H9 (cell line): ENCODE results near the gene SLC9A9. TPM values are rescaled to one million over a fixed set of nuclear protein-coding genes. Genes with fewer than 3 reads are reported as not detected.

ENCODE experiments used
- DNase-seq: peaks from one replicate; pipeline ENCODE4 v3.0.0-alpha.2; 2017
- H2AFZ ChIP-seq: one replicate; pipeline ENCODE4 v1.6.1; 2013; ENCODE audit warnings: mild to moderate bottlenecking, low read length, control low read depth, moderate library complexity
- H2AK5ac ChIP-seq: 2 replicates; pipeline ENCODE4 v1.6.1; 2013; ENCODE audit warnings: low read length, control low read depth, mixed read lengths; ENCODE audit not compliant: insufficient read length
- H2BK120ac ChIP-seq: one replicate; pipeline ENCODE4 v1.6.1; 2013; ENCODE audit warnings: low read depth, mild to moderate bottlenecking, low read length, control low read depth, inconsistent platforms; ENCODE audit not compliant: poor library complexity, severe bottlenecking
- H2BK12ac ChIP-seq: 2 replicates; pipeline ENCODE4 v1.6.1; 2013; ENCODE audit warnings: low read length, control low read depth, mixed read lengths, low read depth; ENCODE audit not compliant: insufficient read length
- H2BK15ac ChIP-seq: 2 replicates; pipeline ENCODE4 v1.6.1; 2013; ENCODE audit warnings: low read depth, low read length, control low read depth
- H2BK20ac ChIP-seq: one replicate; pipeline ENCODE4 v1.6.1; 2013; ENCODE audit warnings: low read depth, mild to moderate bottlenecking, low read length, control low read depth, inconsistent platforms; ENCODE audit not compliant: poor library complexity, severe bottlenecking
- H2BK5ac ChIP-seq: 2 replicates; pipeline ENCODE4 v1.6.1; 2013; ENCODE audit warnings: low read length, control low read depth, mixed read lengths; ENCODE audit not compliant: insufficient read length
- H3K14ac ChIP-seq: 2 replicates; pipeline ENCODE4 v1.6.1; 2013; ENCODE audit warnings: low read length, control low read depth; ENCODE audit not compliant: insufficient read depth
- H3K18ac ChIP-seq: 2 replicates; pipeline ENCODE4 v1.6.1; 2013; ENCODE audit warnings: low read depth, mild to moderate bottlenecking, mixed read lengths, low read length, control low read depth; ENCODE audit not compliant: insufficient read length
- H3K23ac ChIP-seq: 2 replicates; pipeline ENCODE4 v1.6.1; 2013; ENCODE audit warnings: low read length, control low read depth, mixed read lengths, low read depth; ENCODE audit not compliant: insufficient read length
- H3K23me2 ChIP-seq: 2 replicates; pipeline ENCODE4 v1.6.1; 2013; ENCODE audit warnings: low read depth, mild to moderate bottlenecking, mixed read lengths, low read length, control low read depth; ENCODE audit not compliant: insufficient read length, poor library complexity, severe bottlenecking
- H3K27ac ChIP-seq: 2 replicates; pipeline ENCODE4 v1.5.1; 2013; ENCODE audit warnings: low read length, control low read depth, mixed read lengths, low read depth; ENCODE audit not compliant: insufficient read length
- H3K27me3 ChIP-seq: 2 replicates; pipeline ENCODE4 v1.6.1; 2013; ENCODE audit warnings: low read length, control low read depth, inconsistent platforms; ENCODE audit not compliant: insufficient read depth
- H3K4ac ChIP-seq: 2 replicates; pipeline ENCODE4 v1.6.1; 2013; ENCODE audit warnings: low read depth, mild to moderate bottlenecking, control low read depth, inconsistent platforms, low read length, moderate library complexity
- H3K4me1 ChIP-seq: 2 replicates; pipeline ENCODE4 v1.6.1; 2013; ENCODE audit warnings: low read length, control low read depth, inconsistent platforms; ENCODE audit not compliant: insufficient read depth
- H3K4me2 ChIP-seq: 2 replicates; pipeline ENCODE4 v1.6.1; 2013; ENCODE audit warnings: low read length, control low read depth, mixed read lengths; ENCODE audit not compliant: insufficient read length, insufficient read depth
- H3K56ac ChIP-seq: 2 replicates; pipeline ENCODE4 v1.6.1; 2013; ENCODE audit warnings: low read depth, mild to moderate bottlenecking, mixed read lengths, low read length, control low read depth; ENCODE audit not compliant: insufficient read length
- H3K79me1 ChIP-seq: 2 replicates; pipeline ENCODE4 v1.6.1; 2013; ENCODE audit warnings: low read depth, mild to moderate bottlenecking, moderate library complexity, low read length, control low read depth, inconsistent platforms; ENCODE audit not compliant: insufficient read depth, poor library complexity, severe bottlenecking
- H3K79me2 ChIP-seq: 2 replicates; pipeline ENCODE4 v1.6.1; 2013; ENCODE audit warnings: low read length, control low read depth, inconsistent platforms; ENCODE audit not compliant: insufficient read depth
- H3K9ac ChIP-seq: 2 replicates; pipeline ENCODE4 v1.6.1; 2013; ENCODE audit warnings: low read length, control low read depth, mixed read lengths; ENCODE audit not compliant: insufficient read length; ENCODE audit errors: extremely low read depth
- H3K9me3 ChIP-seq: one replicate; pipeline ENCODE4 v1.6.1; 2013; ENCODE audit warnings: low read depth, low read length, inconsistent platforms; ENCODE audit not compliant: control insufficient read depth
- H3T11ph ChIP-seq: one replicate; pipeline ENCODE4 v1.6.1; 2013; ENCODE audit warnings: mild to moderate bottlenecking, low read length, control low read depth, inconsistent platforms
- H4K20me1 ChIP-seq: one replicate; pipeline ENCODE4 v1.6.1; 2013; ENCODE audit not compliant: control insufficient read depth, insufficient read length, insufficient read depth
- H4K5ac ChIP-seq: 2 replicates; pipeline ENCODE4 v1.6.1; 2013; ENCODE audit warnings: low read depth, mild to moderate bottlenecking, mixed read lengths, low read length, control low read depth; ENCODE audit not compliant: insufficient read length
- H4K8ac ChIP-seq: replicated peaks from 2 replicates; pipeline ENCODE4 v1.6.1; 2013; ENCODE audit warnings: low read length, control low read depth, mixed read lengths, low read depth; ENCODE audit not compliant: insufficient read length
- H4K91ac ChIP-seq: 2 replicates; pipeline ENCODE4 v1.6.1; 2013; ENCODE audit warnings: low read depth, mild to moderate bottlenecking, moderate library complexity, mixed read lengths, low read length, control low read depth; ENCODE audit not compliant: insufficient read length
- H3K27ac Mint-ChIP-seq, 3 experiments: 2 replicates in 2 of 3; 3 replicates in 1 of 3; pipeline ENCODE4 v1.8.0; 2020 to 2021; ENCODE audit warnings: mixed read lengths in 3 of 3, mild to moderate bottlenecking in 1 of 3, moderate library complexity in 1 of 3
- H3K27me3 Mint-ChIP-seq: 2 replicates; pipeline ENCODE4 v1.8.0; 2021; ENCODE audit warnings: low read depth, mild to moderate bottlenecking, moderate library complexity, mixed read lengths
- H3K36me3 Mint-ChIP-seq, 3 experiments: 2 replicates in 2 of 3; 3 replicates in 1 of 3; pipeline ENCODE4 v1.8.0; 2020 to 2021; ENCODE audit warnings: low read depth in 3 of 3, mixed read lengths in 3 of 3; ENCODE audit not compliant: insufficient read depth in 1 of 3
- H3K4me1 Mint-ChIP-seq, 2 experiments: 2 replicates each; pipeline ENCODE4 v1.8.0; 2020; ENCODE audit warnings: mixed read lengths in 2 of 2
- H3K4me3 Mint-ChIP-seq, 2 experiments: 2 replicates in 1 of 2; 3 replicates in 1 of 2; pipeline ENCODE4 v1.8.0; 2020 to 2021; ENCODE audit warnings: mild to moderate bottlenecking in 2 of 2, mixed read lengths in 2 of 2, moderate library complexity in 1 of 2
- H3K9me3 Mint-ChIP-seq, 2 experiments: 2 replicates in 1 of 2; 3 replicates in 1 of 2; pipeline ENCODE4 v1.8.0; 2020; ENCODE audit warnings: mild to moderate bottlenecking in 2 of 2, mixed read lengths in 2 of 2, moderate library complexity in 1 of 2
- CTCF ChIP-seq: fragments of 200-600 bp; sonication (generic); conservative IDR thresholded peaks from 3 replicates; pipeline ENCODE4 v1.8.0; 2021; ENCODE audit warnings: antibody characterized with exemption, mild to moderate bottlenecking
- WGBS: extraction: QIAGEN DNeasy Blood & Tissue Kit; methylation state at CpG from one replicate; pipeline ENCODE4 v1.1.7; 2013; ENCODE audit warnings: missing lambda C conversion rate, low lambda C conversion rate, mixed read lengths; ENCODE audit not compliant: insufficient read length; ENCODE audit errors: extremely low coverage; 5-methylcytosine and 5-hydroxymethylcytosine counted together
- total RNA-seq: library from RNA; stranded (reverse); gene quantifications from 2 replicates; pipeline ENCODE4 v1.2.1, GENCODE V29; 2021

The SLC9A9 gene
- total RNA-seq, 1 experiment from 2014 or later: 0.35 TPM

GRCh38 chr3:143731776-143732175, 116.5 kb downstream of the SLC9A9 start:
- Histone ChIP-seq H3K9ac (no peak overlapping the region), H4K20me1 (no peaks in the 10 kb centered on the region), H2BK5ac (no peak overlapping the region), H3T11ph (no peak overlapping the region), H3K27me3 (no peaks in the 10 kb centered on the region), H2BK15ac (no peak overlapping the region), H3K4me2 (no peak overlapping the region), H3K79me1 (no peaks in the 10 kb centered on the region), H2BK120ac (no peak overlapping the region), H4K8ac (no peak overlapping the region), H3K14ac (no peak overlapping the region), H3K79me2 (no peaks in the 10 kb centered on the region), H3K23me2 (no peaks in the 10 kb centered on the region), H3K27ac (no peak overlapping the region), H2BK12ac (no peak overlapping the region), H4K5ac (no peak overlapping the region), H3K23ac (no peak overlapping the region), H3K4ac (no peak overlapping the region), H2BK20ac (no peak overlapping the region), H3K56ac (no peak overlapping the region), H3K18ac (no peak overlapping the region), H3K9me3 (no peaks in the 10 kb centered on the region), H4K91ac (no peak overlapping the region), H3K4me1 (no peaks in the 10 kb centered on the region), H2AK5ac (no peak overlapping the region), H2AFZ (no peak overlapping the region)
- WGBS: no CpG with 5 or more reads among the region's 2 CpGs
- TF ChIP-seq CTCF: no peak
- DNase-seq: no peak
- no peaks in the 10 kb centered on the region for H3K9me3 Mint-ChIP-seq
- no peak overlapping the region for H3K4me3 Mint-ChIP-seq
- H3K27me3 Mint-ChIP-seq: no peaks in the 10 kb centered on the region
- no peaks in the 10 kb centered on the region for H3K36me3 Mint-ChIP-seq
- H3K27ac Mint-ChIP-seq: no peak overlapping the region
- no peaks in the 10 kb centered on the region for H3K4me1 Mint-ChIP-seq
